Activated T-cell treated with anti-CD3 and anti-CD28 coated beads, Interleukin-2, amount 50 U/mL, for 48 hours (primary cell): ENCODE data around the gene SLC2A6.
A peak's percentile ranks its signal among the peaks of the same experiment; 100 is the strongest.

ENCODE experiments used
- DNase-seq, 2 experiments: peaks; one replicate each; pipeline ENCODE4 v3.0.0-alpha.2; 2020

SLC2A6 gene

DNA sequence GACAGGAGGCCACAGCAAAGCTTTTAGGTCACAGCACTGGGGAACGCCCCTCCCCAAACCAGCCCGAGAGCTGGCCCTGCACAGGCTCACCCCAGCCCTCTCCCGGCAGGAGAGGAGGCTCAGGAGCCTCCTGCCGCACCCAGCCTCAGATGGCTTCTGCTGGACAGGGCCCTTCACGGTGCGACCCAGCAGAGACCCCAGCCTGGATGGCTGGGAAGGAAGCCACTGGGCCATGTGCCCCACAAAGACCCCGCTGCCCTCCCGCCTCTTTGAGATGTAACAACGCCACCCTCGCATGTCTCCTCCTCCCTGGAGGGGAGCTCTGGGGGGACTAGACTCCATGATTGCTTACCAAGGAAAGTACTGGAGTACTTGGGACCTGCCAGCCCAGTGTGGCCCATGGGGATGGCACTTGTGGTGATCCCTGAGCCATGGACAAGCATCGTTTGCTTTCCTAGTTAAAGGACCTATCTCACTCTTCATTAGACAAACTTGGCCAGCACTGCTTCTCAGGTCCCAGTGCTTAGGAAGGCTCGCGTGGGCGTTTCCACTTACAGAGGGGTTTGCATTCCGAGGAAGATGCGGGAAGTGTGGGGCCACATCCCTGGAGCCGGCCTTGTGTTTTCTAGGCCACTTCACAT, 36.8 kb upstream of the SLC2A6 start:
- DNase-seq: no peak

DNA sequence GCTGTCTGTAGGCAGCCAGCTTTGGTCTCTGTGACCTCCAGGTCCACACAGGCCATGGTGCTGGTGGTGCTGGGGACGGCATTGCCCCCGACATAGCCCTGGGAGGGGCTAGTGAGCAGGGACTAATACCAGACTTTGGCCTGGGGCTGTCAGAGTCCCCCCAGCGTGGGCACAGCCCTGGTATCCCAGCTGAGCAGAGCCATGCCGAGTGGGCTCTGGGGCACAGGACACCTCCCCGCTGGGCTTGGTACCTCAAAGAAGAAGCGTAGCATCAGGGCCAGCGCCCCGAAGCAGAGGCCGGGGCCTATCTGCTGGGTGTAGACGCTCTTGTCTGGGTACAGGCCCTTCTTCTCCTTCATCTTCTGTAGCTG, 36.3 kb upstream of the SLC2A6 start:
- no peak for DNase-seq

DNA sequence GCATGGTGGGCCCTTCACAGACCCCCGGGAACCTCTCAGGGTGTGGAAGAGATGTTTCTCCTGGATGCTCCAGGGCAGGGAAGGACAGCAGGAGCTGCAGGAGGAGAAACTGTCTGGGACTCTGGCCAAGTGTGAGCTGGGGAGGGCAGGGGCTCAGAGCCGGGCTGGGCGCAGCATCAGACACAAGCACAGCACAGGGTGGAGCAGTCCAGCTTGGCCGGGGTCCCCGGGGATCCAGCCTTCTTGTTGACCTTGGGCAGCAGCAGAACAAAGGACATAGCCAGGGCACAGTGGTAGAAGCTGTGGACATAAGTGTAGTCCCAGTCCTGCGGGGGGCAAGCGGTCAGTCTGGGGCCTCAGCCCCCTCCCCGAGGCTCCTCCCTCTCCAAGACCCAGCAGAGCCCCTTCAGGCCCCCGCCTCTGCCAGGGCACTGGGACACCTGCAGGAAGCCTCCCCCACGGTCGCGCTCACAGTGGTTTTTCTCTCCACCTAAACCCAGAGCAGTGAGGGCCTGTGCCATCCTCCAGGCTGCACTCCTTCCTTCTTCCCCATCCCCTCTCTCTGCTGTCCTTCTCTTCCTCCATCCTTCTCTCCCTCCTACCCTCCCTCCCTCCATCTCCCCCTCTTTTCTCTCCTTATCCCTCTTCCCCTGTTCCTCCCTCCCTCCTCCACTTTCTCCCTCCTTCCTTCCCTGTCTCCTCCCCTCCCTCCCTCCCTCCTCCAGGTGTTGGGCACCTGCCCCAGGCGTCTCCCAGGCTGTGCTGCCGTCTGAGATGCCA, 35.8 kb upstream of the SLC2A6 start:
- DNase-seq: no peak

GRCh38 chr9:133513214-133514100, 34.6 kb upstream of the SLC2A6 start:
- DNase-seq: no peak

GRCh38 chr9:133512253-133513213, 33.6 kb upstream of the SLC2A6 start:
- no peak for DNase-seq

DNA sequence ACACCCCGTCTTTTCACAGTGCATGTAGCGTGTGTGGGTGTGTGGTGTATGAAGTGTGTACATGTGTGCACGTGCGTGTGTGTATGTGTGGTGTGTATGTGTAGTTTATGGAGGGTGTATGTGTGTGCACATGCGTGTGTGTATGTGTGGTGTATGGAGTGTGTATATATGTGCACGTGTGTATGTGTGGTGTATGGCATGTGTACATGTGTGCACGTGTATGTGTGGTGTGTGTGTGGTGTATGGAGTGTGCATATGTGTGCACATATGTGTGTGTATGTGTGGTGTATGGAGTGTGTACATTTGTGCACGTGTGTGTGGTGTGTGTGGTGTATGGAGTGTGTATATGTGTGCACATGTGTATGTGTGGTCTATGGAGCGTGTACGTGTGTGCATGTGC, 32.7 kb upstream of the SLC2A6 start:
- DNase-seq: no peak

DNA sequence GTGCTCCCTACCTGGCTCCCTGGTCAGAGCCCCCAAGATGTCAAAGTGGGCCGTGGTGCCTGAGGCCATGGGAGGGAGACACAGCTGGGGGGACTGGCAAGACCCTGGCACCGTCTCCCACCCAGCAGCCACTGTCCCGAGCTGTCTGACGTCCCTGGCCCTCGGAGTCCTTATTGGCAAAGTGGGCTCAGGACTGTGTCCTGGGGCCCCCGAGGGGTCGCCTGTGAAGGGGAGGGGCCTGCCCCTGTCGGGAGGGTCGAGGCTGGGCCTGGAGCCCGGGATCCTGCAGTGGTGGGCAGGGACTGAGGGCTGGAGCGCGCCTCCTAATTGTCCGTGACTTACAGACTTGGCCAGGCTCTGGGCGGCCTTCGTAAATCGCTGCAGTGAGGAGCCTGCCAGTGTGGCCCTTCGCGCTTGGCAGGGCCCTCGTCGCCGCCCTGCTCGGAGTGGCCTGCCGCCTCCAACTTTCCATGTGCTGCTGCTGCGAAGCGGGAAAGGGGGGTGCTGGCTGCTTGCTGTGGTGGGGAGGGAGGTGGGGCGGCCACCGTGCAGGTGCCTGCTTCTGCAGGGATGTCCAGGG, 32.1 kb upstream of the SLC2A6 start:
- no peak for DNase-seq

GRCh38 chr9:133509179-133510083, 30.5 kb upstream of the SLC2A6 start:
- DNase-seq: peak in 1 of 2 experiments; percentile 25

- no peak for DNase-seq
Observed at GRCh38 chr9:133508046-133508445, 29.1 kb upstream of the SLC2A6 start.

DNA sequence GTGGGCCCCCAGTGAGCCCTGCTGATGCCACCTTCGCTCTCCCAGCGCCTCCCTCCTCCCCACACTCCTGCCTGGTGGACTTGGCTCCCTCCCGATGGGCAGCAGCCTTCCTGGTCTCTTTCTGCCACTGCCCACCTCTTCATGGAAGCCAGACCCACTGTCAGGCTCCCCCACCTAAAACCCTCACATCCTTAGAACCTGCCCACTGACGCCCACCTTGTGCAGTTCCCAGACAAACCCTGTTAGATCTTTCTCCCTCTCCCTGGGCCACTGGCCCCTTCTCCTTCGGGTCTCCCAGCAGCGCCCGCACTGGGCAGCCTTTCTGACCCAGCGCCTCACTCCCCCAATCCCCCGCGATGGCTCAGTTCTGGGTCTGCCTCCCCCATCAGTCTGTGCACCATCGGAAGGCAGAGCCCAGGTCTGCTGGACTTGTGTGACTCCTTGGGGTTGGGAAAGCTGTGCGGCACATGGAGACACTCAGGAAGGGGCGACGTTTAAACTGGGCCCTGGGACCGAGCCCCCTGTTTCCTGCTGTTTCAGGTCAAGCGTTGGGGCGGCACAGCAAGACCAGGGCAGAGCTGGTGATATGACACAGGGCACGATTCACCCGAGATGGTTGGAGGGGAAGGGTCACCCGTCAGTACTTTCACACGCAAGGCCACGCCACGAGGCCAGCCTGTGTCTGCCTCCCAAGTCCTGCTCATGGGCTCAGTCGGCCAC, 28.5 kb upstream of the SLC2A6 start:
- DNase-seq: no peak

GRCh38 chr9:133506653-133507038, 27.7 kb upstream of the SLC2A6 start:
- no peak for DNase-seq

DNA sequence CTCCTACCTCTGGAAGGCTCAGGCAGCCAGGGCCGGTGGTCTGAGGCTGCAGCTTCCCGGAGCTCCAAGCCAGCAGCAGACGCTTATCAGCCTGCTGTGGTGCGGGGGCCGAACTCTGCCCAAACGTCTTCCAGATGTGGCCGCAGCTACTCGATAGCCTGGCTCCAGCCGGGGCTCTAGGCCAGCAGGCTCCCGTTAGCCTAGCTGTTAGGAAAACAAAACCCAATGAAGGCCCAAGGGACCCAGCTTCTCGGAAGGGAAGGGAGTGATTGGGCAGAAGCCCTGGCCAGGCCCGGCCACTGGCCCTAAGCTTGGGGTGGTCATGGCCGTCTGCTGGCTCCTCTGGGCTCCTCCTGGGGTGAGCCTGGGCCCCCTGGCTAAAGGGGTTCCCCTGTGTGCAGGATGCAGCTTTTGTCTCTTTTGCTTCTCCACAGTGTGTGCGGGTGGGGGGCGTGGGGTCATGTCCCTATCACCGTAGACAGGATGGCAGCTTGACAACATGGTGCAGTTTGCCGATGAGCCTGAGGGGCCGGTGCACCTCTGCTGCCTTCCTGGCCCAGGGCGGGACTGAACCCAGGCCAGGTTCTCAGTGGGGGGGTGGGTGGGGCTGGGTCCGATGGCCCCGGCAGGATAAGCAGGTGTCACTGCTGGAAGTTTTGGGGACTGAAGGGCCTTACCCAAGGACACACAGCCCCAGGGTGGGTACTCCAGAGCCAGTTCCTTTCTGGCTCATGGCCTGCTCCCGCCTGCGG, 27.2 kb upstream of the SLC2A6 start:
- DNase-seq: no peak

DNA sequence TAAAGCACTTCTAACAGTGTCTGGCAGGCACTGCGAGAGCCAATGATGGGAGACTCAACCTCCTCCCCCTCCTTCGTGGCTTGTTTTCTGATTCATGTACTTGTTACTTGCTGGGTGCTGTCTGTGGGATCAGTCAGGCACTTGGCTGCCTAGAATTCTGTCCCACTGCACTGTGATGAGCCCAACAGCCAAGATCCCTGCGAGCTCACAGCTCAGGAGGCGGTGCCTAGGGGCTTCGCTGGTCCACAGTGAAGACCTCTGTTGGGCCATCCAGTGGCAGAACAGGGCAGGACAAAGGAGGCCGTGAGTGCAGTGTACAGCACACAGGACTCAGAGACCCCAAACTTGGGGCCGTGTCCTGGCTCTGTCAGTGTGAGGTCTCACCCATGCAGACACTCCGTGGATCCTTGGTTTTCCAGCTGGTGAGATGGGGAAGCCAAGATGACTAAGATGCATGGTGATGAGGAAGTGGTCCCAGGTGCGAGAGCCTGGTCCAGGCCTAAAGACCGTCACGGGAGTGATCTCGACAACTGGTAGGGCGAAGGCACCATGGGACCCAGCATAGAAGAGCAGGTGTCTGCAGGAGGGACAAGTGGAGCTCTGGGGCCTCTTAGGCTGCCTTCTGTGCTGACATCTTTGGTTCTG, 26.4 kb upstream of the SLC2A6 start:
- DNase-seq: no peak

DNA sequence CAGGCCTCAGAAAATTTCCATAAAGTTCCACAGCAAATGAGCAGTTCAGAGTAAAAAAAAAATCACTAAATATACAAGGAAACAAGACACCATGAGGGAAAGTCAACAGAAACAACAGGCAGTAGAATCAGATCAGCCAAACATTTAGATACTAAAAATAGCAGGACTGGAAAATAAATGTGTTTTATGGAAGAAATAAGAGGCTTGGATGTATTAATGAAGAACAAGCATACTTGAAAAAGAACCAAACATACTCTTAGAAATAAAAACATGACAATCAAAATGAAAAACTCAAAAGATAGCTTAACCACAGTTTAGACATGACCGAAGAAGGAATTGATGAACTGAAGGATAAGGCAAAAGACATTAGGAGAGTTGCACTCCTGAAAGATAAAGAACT, 23.2 kb upstream of the SLC2A6 start:
- DNase-seq: no peak

DNA sequence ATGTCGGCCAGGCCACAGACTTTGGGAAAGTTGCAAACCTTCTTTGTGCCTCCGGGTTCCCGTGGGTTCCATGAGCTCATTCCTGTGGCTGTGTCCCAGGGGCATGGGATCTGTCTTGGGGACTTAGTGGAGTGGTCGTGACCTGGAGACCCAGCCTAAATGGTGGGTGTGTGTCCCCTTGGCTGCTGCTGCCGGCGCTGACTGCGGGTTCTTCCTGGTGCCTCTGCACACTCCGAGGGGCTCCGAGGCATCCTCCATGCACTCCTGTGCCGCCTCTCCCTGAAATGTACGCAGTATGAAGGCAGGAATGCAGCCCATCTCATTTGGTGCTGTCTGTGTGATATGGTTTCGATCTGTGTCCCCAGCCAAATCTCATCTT, 21.0 kb upstream of the SLC2A6 start:
- no peak for DNase-seq

DNA sequence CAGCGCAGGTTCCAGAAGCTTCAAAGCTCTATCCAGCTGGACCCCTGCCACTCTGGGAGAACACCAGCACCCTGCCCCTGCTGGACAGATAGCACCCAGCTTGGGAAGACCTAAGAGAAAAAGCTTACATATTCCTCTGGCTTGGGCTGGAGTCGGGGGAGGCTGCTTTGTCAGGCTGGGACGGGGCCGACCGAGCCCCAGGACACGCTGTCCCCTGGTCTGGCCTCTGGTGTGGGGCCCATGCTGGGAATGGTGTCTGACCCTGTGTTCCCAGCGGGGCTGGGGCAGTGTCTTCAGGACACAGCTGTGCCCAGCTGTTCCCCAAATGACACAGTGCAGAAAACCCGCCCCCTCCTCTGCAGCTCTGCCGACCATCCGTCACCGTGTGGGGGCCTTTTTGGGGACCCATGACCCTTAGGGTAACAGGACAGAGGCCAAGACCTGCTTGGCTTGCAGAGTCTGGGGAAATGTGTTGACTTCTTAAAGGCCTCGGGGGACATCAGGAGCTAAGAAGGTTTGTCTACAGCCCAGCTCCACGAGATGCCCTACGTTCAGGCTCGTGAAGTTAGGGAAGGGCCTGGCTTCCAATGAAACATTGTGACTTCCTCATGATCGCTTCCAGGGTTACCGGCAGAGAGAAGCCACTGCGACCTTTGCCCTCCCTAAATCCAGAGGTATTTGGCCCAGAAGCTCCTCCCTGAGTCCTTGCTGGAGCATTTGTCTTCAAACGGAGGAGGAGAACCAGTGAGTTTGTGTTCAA, 20.4 kb upstream of the SLC2A6 start:
- DNase-seq: no peak

DNA sequence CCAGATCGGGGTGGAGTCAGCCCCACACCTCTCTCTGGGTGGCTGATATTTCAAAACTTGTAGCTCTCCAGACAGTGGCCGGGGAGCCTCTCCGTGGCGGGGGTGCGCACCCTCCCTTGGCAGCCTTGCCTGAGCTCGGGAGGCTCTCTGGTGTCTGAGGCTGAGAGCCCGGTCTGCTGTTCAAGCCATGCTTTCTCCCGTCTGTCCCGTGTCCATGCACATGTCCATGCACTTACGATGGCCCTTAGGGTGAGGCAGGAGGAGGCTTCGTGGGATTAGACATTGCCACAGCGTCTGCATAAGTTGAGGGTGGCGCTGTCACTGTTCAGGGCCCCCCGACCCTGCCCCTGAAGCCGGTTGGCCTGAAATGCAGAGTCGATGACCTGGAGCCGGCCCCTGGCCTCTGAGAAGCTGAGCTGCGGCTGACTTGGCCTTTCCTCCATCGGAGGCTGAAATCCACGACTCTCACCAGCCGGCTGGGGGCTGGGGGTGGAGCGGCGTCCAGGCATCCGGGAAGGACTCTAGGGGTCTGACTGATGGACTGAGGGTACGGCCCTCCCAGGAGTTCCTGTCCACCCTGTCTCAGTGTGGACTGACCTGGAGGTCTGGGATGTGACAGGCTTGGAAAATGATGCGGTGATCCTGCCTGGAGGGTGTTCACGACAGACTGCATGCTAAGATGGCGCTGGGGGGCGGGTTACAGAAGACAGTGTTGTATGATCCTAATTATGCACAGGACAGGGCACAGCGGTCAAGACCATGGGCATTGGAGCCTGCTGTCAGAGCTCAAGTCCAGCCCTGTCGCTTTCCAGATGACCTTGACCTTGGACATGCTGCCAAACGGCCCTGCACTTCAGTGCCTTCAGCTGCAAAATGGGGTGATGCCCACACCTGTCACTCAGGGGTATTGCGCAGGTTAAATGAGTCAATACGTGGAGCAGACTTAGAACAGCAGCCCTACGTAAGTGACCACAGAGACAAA, 18.3 kb upstream of the SLC2A6 start:
- no peak for DNase-seq
